HG02870 (cell line): ENCODE measurements around the gene ATL2.
"Not testable (repeated sequence)": the region's sequence is repeated elsewhere in the genome, so short reads cannot be mapped to it uniquely, and the experiment has no call there.

Experiments used
- ATAC-seq: cut with Tn5 transposase; IDR thresholded peaks from one replicate; pipeline ENCODE4 v1.9.1; 2021; ENCODE audit warnings: mild to moderate bottlenecking, moderate library complexity; ENCODE audit not compliant: unreplicated experiment

Gene ATL2

DNA sequence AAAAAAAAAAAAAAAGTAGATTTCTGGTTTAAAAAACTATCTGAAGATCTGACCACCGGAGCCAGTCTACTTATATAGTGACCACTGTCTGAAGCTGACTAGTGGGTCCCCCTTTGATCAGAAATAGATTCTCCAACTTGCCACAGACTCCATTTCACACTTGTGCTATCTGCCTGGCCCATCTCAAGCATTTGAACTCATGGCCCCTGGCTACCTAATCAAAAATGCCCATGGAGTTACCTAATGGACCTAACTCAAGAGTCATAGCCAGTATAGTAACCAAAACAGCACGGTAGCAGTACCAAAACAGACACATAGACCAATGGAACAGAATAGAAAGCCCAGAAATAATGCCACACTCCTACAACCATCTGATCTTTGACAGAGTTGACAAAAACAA lies 17.0 kb upstream of the ATL2 start:
- no peak for ATAC-seq

DNA sequence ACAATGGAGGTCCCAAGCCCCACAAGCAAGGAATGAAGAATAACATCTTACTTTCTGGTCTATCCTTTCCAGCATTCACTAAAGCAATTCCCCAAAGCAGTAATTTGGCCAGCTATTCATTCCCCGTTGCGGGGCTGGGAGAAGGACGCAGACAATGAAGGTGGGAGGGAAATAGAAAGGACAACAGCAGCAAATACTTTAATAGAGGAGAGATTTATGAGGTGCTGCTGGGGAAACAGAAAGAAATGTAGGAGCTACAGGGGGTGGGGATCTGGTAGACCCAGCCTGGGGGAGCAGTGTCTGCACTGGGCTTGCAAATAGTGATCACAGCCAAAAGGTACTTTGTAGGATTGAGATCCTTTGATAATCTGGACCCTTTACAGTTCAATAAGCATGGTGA lies 13.9 kb upstream of the ATL2 start:
- no peak for ATAC-seq

DNA sequence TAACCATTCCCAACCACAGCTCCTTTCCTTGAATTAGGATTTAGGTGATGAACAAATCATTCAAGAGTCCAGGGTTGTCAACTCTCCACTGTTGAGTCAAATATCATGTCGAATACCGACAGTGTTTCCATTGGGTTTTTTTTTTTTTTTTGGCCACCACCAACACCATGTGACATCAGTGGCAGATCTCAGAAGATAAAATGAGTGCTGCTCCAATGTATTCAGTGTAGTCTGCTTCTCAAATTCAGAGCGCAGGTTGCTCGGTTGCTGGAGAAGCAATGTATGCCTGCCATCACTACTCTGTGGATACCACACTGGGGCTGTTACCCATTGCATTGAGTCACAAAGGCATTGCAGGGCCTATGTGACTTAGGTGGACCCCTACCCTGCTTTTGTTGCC lies 10.8 kb upstream of the ATL2 start:
- no peak for ATAC-seq

DNA sequence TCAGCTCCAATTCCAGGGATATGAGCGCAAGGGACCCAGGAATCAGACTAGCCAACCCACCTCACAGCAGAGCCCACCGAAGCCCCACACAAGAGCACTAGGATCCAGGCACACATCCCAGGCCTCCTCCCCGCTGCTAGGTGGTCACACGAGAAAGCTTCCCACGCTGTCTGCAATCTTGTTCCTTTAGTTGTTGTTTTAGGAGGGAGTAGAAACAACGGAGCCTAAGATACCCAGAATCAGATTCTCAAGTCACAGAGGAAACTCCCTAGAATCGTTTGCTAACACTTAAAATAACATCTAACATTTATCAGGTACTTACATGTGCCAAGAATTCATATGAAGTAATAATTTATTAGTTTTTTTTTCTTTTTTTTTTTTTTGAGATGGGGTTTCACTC lies 9.7 kb upstream of the ATL2 start:
- no peak for ATAC-seq

DNA sequence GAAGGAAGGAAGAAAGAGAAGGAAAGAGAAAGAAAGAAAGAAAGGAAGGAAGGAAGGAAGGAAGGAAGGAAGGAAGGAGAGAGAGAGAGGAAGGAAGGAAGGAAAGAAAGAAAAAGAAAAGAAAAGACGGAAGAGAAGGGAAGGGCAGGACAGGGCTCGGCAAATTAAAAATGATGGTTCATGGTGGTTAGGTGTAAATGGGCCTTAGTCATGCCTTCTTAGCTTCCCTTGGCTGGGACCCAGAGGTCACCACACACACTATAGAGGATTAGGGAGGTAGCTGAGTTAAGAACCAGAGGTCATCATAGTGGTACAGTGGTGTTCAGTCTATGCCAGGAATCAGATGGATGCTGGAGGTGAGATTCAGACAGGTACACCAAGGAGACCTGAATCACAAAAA lies 9.3 kb upstream of the ATL2 start:
- no peak for ATAC-seq

DNA sequence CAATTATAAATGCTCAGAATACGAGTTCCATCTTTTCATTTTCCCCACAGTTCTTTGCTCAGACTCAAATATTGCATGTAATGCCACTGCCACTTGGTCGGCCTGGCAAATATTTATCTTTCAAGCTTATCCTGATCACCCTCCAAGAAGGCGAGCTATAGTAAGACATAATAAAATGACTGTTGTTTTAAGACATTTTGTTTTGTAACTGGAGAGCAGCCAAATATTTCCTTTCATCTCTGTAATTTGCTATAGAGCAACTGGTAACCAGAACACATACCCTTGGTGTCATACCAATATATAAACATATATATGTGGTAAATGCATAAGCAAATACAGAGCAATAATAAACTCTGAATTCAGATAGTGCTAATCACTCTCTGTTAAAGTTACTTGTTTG lies 7.3 kb upstream of the ATL2 start:
- no peak for ATAC-seq

DNA sequence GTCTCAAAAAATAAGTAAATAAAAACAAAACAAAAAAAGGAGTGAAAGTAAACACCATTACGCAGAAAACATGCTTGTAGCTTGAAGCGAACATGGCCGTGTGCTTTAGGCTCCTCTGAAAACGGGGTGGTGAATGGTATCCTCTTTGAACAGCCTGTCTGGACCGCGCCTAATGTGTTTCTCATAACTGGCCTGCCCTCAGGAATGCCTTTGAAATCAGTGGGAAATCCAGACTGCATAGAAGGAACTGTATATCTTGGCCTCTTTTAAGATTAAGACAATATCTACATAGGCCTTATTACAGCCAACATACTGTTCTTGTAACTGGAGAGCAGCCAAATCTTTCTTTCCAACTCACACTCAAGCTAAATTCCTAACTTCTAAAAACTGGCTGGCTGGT lies 6.7 kb upstream of the ATL2 start:
- not testable (repeated sequence) for ATAC-seq

DNA sequence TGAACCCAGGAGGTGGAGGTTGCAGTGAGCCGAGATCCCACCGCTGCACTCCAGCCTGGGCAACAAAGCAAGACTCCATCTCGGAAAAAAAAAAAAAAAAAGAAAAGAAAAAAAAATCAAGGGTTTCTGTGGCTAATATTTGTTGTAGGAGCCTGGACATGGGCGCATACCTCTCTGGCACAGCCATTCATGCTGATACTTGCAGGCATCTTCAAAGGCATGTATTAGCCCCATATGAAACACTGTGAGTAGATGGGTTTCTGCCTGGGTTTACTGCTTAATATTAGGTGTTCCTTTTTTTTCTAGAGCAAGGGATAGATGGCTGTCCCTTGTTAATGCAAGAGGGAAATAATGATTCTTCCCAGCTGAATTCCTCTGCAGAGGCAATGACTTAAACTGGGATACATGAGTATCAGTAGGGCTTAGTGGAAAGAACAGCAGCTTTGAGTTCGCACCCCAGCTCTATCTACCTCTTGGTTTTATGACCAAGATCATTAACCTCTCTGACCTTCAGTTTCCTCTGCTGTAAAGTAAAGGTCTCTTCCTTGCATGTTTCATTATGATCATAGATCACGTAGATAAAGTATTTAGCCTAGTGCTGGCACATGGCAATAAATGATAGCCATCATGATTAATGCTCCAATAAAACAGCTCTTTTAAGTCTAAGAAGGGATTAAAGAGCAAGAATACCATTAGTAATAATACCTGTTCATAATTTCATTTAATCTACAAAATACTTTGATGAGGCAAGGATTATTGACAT lies 4.5 kb upstream of the ATL2 start:
- no peak for ATAC-seq

DNA sequence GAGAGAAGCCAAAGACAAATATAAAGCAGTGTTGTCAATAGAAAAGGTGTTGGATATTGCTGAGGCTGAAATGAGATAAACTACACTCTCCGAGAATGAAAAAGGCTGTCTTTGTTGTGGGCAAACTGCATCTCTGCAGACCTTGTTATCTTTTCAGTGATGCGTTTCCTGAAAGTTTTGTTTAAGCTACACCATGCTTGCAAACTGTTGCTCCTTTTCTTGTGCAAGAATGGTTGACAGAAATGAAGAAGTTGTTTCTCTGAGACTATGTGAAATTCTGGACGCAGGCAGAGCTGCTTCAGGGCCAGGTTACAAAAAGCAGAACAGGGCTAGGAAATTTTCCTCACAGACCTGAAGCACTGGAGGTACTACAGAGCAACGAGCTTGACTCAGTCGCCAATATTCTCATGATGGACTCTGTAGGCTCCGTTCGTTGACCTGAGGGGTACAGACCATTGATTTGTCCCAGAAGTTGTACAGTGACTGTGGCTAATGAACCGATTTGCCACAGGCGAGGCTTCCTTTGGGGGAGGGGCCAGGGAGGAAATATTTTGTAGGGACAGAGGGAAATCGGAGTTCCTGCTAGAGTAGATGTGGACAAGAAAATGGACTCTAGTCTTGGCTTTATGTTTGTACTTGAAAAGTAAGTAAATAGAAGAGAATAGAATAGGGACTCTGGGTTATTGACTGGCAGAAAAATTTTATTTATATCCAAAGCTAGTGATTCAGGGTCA lies 3.5 kb upstream of the ATL2 start:
- no peak for ATAC-seq

DNA sequence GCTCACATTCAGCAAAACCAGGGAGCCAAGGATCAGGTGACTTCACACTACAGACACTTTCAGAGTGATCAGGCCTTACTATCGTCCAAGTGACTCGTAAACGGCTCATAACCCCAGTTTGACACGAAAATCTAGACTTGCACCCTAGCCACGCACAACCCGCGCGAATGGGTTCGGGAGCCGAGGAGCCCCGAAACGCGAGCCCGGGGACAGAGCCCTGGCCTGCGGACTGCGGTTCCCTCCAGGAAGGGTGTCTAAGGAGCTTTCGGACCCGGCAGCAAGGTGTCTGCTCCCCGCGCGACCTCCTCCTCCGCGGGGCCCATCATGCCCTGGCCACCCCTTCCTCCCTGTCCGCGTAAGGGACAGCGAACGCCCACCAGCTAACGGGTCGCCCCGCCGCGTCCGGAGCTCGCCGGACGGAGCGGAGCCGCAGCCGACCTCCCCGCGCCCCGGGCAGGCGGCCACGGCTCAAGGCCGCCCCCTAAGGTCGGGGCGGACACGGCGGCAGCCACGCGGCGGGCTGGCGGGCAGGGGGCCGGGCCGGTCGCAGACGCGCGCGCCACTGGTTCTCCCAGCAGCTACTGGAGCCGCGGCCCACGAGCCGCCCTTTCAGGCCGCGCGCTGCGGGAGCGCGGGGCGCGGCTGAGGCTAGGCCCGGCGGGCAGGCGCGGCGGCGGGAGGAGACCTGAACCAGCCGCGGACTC lies 575 bp downstream of the ATL2 start:
- peak; percentile 58 for ATAC-seq

DNA sequence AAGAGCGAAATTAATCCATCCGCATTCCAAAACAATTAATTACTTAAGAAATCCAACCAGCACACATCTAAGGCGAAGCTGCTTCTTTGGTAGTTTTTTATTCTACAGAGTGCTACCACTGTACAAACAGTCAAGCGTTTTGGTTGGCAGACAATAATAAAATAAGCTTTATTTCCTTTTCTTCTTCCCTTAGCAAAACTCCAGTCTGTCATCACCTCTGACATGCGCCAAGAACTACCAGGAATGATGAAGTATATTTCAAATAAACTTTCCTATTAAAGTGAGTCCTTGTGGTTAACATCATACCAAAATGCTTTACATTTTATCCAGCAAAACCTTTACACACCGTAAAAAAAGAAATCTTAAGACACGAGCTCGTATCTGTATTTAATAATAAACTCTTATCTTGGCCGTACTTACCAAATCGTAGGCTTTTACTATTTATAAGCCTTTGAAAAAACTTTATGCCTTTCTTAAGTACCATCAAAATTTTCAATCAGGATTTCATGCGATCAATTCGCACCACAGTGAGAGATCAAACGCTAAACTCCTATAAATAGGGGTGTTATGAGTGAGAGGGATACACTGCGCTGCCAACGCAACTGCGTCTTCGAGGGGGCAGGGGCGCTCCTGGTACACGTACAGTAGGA lies 1.3 kb downstream of the ATL2 start:
- ATAC-seq, result no peak

DNA sequence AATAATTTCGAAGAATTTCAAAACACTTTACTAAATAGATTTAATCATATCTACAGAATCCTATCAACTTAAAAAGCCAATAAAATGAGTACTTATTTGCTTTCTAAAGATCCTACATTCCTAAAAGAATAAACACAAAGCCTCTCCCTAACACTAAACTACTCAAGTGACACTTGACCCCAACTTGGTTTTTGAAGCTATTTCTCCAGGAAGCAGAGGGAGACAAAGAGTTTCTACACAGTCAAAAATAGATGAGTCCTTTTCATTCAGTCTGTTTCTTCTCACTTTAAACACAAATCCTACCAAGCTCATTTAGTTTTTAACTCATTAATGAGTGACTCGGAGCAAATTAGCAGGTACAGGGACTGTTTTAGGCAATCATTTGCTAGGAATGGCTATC lies 2.1 kb downstream of the ATL2 start:
- no peak for ATAC-seq

DNA sequence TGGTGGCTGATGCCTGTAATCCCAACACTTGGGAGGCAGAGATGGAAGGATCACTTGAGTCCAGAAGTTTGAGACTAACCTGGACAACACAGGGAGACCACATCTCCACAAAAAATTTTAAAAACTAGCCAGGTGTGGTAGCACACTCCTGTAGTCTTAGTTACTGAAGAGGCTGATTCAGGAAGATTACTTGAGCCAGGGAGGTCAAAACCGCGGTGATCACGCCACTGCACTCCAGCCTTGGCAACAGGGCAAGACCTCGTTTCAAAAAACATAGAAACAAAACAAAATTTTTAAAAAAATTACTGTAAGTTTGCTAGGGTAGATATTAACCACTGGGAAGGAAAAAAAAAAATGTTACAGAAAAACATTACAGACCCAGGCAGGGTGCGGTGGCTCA lies 5.8 kb downstream of the ATL2 start:
- ATAC-seq, result no peak

DNA sequence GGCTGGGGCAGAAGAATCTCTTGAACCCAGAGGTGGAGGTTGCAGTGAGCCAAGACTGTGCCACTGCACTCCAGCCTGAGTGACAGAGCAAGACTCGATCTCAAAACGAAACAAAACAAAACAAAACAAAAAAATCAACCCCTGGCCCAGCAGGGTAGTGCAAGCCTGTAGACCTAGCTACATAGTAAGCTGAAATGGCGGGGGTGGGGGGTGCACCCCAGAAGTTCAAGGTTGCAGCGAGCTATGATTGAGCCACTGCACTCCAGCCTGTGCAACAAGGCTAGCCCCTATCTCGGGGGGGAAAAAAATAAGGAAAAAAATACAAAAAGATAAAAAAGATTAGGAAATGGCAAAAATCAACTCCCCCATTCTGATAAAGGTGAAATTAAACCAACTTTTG lies 6.4 kb downstream of the ATL2 start:
- ATAC-seq, result no peak

DNA sequence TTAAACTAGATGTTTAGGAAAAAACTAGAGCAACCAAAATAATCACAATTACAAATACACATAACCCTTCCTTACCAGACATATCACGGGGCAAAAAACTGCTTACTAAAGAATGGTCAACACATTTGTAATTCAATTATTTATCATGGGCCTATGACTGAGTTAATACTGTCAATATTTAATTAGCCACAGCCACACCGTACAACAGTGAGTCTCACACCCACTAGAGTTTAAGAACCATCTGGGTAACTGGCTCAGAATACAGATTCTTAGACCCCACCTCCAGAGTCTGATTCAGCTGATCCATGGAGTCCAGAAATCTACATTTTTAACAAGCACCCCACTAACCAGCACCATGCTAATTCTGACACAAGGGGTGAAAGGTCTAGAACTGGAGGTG lies 14.8 kb downstream of the ATL2 start:
- no peak for ATAC-seq

DNA sequence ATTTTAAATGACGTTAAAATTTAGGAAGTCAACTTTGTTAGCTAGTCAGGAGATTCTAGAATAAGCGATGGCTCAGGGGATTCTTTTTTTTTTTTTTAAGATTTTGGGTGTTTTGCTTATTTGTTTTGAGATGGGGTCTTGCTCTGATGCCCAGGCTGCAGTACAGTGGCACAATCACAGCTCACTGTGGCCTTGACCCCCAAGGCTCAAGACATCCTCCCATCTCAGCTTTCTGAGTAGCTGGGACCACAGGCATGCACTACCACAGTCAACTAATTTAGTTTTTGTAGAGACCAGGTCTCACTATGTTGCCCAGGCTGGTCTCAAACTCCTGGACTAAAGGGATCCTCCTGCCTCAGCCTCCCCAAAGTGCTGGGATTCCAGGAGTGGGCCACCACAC lies 16.9 kb downstream of the ATL2 start:
- ATAC-seq, result no peak

DNA sequence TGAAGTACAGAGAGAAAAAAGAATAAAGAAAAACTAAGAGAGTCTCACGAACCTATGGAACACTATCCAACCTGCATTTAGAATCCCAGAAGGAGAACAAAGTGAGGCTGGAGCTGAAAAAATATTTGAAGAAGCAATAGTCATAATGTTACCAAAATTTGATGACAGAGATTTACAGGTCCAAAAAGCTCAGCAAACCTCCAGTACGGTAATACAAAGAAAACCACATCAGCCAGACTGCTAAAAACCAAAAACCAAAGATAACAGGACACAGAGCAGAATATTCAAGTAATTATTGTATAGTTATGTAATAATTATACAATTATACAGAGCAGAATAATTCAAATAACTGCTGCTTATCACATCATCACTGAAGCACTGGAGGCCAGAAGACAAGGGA lies 23.7 kb downstream of the ATL2 start:
- ATAC-seq, result no peak

DNA sequence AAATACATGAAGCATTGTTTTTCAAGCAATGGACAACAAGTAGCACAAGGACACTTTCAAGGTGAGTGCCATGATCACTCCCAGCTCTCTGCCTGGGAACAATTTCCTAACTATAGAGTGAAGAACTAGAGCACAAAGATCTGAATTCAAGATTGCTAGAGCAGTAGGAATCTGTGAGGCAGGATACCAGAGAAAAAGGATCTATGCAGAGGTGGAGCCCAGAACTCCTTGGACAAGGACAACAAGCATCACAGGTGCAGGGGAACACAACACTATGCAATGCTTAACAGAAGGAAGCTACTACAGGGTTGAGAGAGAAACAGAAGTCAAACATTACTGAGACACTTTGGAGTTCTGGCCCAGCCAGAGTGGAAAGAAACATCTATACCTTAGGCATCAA lies 24.7 kb downstream of the ATL2 start:
- no peak for ATAC-seq

DNA sequence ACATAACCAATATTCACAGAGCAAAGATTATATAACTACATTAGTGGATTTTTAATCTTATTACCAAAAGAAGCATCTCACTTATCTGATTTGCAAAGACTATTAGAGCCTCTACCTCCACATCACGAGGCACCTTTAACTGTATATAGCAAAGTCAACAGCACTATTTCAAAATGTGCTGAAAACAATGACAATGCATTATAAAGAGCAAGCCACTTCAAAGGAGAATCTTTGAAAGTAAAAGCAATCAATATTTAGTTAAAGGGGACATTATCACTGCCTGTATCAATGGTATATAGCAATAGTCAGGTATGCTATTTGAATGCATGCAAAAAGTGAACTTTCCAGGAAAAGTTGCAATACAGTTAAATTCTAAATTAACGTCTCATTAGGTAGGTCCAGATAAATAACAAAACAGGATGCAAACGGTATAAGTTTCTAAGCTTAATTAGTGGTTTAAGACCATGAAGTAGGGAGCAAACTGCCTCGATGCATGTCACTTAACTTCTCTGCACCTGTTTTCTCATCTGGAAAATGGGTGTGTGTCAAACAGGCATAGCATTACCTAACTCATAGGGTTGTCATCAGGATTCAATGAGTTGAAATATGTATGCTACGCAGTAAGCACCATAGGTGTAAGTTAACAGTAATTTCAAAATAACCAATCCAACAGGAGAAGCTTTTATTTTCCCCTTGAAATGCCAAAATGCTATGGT lies 31.6 kb downstream of the ATL2 start:
- peak; percentile 8 for ATAC-seq

DNA sequence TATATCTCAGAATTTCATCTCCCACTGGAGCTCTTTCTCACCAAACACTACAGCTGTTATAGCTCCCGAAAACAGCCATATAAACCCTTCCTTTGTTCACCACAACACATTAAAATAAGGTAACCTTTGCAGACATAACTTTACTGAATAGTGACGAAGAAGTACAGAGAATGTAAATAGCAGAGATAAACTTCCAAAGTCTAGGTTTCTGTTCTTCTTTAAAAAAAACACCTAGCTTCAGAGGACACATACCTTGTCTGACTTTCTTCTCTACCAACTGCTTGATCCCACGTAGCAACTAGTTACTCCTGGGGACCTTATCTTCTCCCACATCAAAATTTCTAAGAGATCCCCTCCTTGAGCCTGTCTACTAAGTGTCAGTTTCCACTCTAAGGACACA lies 32.3 kb downstream of the ATL2 start:
- peak; percentile 54 for ATAC-seq

DNA sequence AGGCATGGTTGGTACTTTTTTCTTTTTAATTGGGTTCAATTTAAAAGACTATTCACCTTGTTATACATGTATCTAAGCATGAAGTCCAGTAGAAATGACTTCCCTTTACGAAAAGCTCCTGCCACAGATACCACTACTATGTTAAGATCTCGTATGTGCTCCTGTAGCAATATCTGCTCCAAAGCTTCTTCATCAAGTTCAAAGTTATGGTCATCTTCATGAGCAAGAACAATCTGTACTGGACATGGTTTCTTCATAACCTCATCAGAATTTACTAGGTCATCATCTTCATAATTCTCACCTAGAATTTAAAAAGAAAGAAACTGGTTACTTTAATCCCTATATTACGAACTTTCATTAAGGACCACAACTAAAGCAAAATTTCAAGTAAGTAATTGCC lies 33.9 kb downstream of the ATL2 start:
- no peak for ATAC-seq
